CD4-positive, alpha-beta T cell treated with Interleukin-17A for 4 hours (primary cell): Measurements from ENCODE around the gene KATNAL2.

Experiments
- DNase-seq: peaks from one replicate; pipeline ENCODE4 v3.0.0-alpha.2; 2020; ENCODE audit warnings: mixed read lengths

Gene KATNAL2

GRCh38 chr18:47036298-47036874, 119.0 kb downstream of the KATNAL2 start:
- DNase-seq = no peak

GRCh38 chr18:47036927-47037578, 119.7 kb downstream of the KATNAL2 start:
- DNase-seq = no peak

GRCh38 chr18:47040982-47041381, 123.6 kb downstream of the KATNAL2 start:
- no peak for DNase-seq

GRCh38 chr18:47050468-47050867, 133.1 kb downstream of the KATNAL2 start:
- peak; percentile 18 for DNase-seq

GRCh38 chr18:47054369-47054768, 137.0 kb downstream of the KATNAL2 start:
- no peak for DNase-seq

GRCh38 chr18:47062471-47062870, 145.1 kb downstream of the KATNAL2 start:
- no peak for DNase-seq

GRCh38 chr18:47063096-47063495, 145.7 kb downstream of the KATNAL2 start:
- DNase-seq = no peak

- no peak for DNase-seq
These were observed 150.2 kb downstream of the KATNAL2 start for GRCh38 chr18:47067648-47068047.

GRCh38 chr18:47075098-47075883, 157.9 kb downstream of the KATNAL2 start:
- DNase-seq = no peak

GRCh38 chr18:47077111-47077510, 159.7 kb downstream of the KATNAL2 start:
- no peak for DNase-seq

- DNase-seq = no peak
These were observed 163.5 kb downstream of the KATNAL2 start for GRCh38 chr18:47080872-47081271.

GRCh38 chr18:47081578-47081977, 164.2 kb downstream of the KATNAL2 start:
- no peak for DNase-seq

- no peak for DNase-seq
These were observed 170.3 kb downstream of the KATNAL2 start for GRCh38 chr18:47087676-47088075.

- no peak for DNase-seq
These were observed 178.4 kb downstream of the KATNAL2 start for GRCh38 chr18:47095810-47096209.

GRCh38 chr18:47100212-47100831, 182.9 kb downstream of the KATNAL2 start:
- DNase-seq = peak; percentile 68

- DNase-seq = no peak
These were observed 191.0 kb downstream of the KATNAL2 start for GRCh38 chr18:47108373-47108772.

GRCh38 chr18:47108998-47109405, 191.6 kb downstream of the KATNAL2 start:
- DNase-seq = no peak

GRCh38 chr18:47109720-47110119, 192.3 kb downstream of the KATNAL2 start:
- no peak for DNase-seq

GRCh38 chr18:47110492-47111274, 193.3 kb downstream of the KATNAL2 start:
- DNase-seq = no peak

GRCh38 chr18:47113796-47114540, 196.6 kb downstream of the KATNAL2 start:
- no peak for DNase-seq

GRCh38 chr18:47115205-47115604, 197.8 kb downstream of the KATNAL2 start:
- DNase-seq = no peak

- DNase-seq = no peak
These were observed 201.6 kb downstream of the KATNAL2 start for GRCh38 chr18:47118981-47119380.
